Stomach (tissue), 9 donors: ENCODE measurements around the gene GALNT17. TPM values are rescaled to one million over a fixed set of nuclear protein-coding genes. Genes with fewer than 3 reads are reported as not detected.
"Not testable (repeated sequence)": the region's sequence is repeated elsewhere in the genome, so short reads cannot be mapped to it uniquely, and the experiment has no call there.

Experiments used
- DNase-seq, 2 donors: peaks; one replicate each; pipeline versions ENCODE4 v3.0.0 to v3.0.0-alpha.2; 2013 to 2019
- H3K27ac ChIP-seq, 5 donors: fragments of 200-600 bp in 4 of 5; sonication (generic) in 4 of 5; one replicate each; pipeline ENCODE4 v1.5.1; 2013 to 2019; ENCODE audit warnings: mild to moderate bottlenecking in 1 of 5, moderate library complexity in 1 of 5
- H3K27me3 ChIP-seq, 3 donors: fragments of 200-600 bp; sonication (generic); one replicate each; pipeline ENCODE4 v1.5.1; 2017 to 2019; ENCODE audit warnings: mixed run types in 1 of 3
- H3K36me3 ChIP-seq, 4 donors: fragments of 200-600 bp; sonication (generic); 1 replicate in 3 of 4; 2 replicates in 1 of 4; pipeline ENCODE4 v1.5.1; 2016 to 2019
- H3K4me1 ChIP-seq, 4 donors: fragments of 200-600 bp; sonication (generic); one replicate each; pipeline ENCODE4 v1.5.1; 2016 to 2019
- H3K4me3 ChIP-seq, 4 donors: fragments of 200-600 bp; sonication (generic) in 3 of 4; one replicate each; pipeline ENCODE4 v1.5.1; 2016 to 2019; ENCODE audit warnings: mild to moderate bottlenecking in 1 of 4
- H3K9me3 ChIP-seq, 4 donors: fragments of 200-600 bp; sonication (generic); one replicate each; pipeline ENCODE4 v1.5.1; 2016 to 2019
- CTCF ChIP-seq, 7 experiments: fragments of 450-650 bp in 4 of 7; fragments of 200-600 bp in 3 of 7; sonication (generic) in 3 of 7; IDR thresholded peaks; one replicate each; pipeline ENCODE4 v1.5.1; 2016 to 2019; ENCODE audit warnings: antibody characterized with exemption in 7 of 7, control low read depth in 2 of 7, mild to moderate bottlenecking in 1 of 7
- EP300 ChIP-seq: sonication (generic); formaldehyde crosslinking; IDR thresholded peaks from one replicate; pipeline ENCODE4 v1.6.1; 2017; ENCODE audit warnings: antibody characterized with exemption
- POLR2A ChIP-seq, 4 donors: fragments of 450-650 bp; IDR thresholded peaks; one replicate each; pipeline ENCODE4 v1.6.1; 2016; ENCODE audit warnings: antibody characterized with exemption in 4 of 4, control low read depth in 2 of 4, mild to moderate bottlenecking in 1 of 4, moderate library complexity in 1 of 4
- POLR2AphosphoS5 ChIP-seq, 3 donors: sonication (generic); formaldehyde crosslinking; IDR thresholded peaks; one replicate each; pipeline ENCODE4 v1.6.1; 2016; ENCODE audit warnings: antibody characterized with exemption in 3 of 3
- WGBS, 5 donors: extraction: QIAGEN DNeasy Blood & Tissue Kit in 3 of 5; methylation state at CpG; one replicate each; pipeline versions ENCODE4 v1.1.5 to v1.1.7; 2013 to 2018; 5-methylcytosine and 5-hydroxymethylcytosine counted together
- intact Hi-C: fragments of 100-400 bp; cut with DNase I; formaldehyde crosslinking; loops from one replicate; pipeline ENCODE4 v1.15.1; 2023; ENCODE audit warnings: low total_unique reads
- polyA plus RNA-seq, 3 donors: library from polyadenylated mRNA; stranded (reverse); fragments of 200-250 nt; gene quantifications; one replicate each; pipeline ENCODE4 v1.2.3, GENCODE V29; 2013
- total RNA-seq, 5 donors: library from RNA; depleted of rRNA; stranded (reverse); fragments of >200 nt; gene quantifications; one replicate each; pipeline versions ENCODE4 v1.1.0 to v1.2.3, GENCODE V29; 2014 to 2016
- donor health status: healthy with polysubstance abuse.
- donor health status: Bipolar disorder and iron deficiency.
- donor health status: healthy.

The GALNT17 gene
- total and polyA plus RNA-seq, 8 donors = 0.76 to 12.5 (median 1.6) TPM; not detected in 1

GRCh38 chr7:71580027-71580426 lies 448.1 kb downstream of the GALNT17 start:
- 83 to 96% (median 88%) methylated on average over 1 of the region's 1 CpG for WGBS, 5 donors

GRCh38 chr7:71584256-71584655 lies 452.3 kb downstream of the GALNT17 start:
- TF ChIP-seq POLR2AphosphoS5 (IDR thresholded peaks at IDR 0.05) (no peak), CTCF (IDR thresholded peaks at IDR 0.05) (no peak), POLR2A (IDR thresholded peaks at IDR 0.05) (no peak), EP300 (no peak)
- intact Hi-C loops = no loop called here
- H3K36me3 ChIP-seq = no peaks in the 10 kb centered on the region
- no peaks in the 10 kb centered on the region for H3K27me3 ChIP-seq
- no peak overlapping the region for H3K27ac ChIP-seq
- no peak overlapping the region for H3K4me3 ChIP-seq
- 52 to 71% (median 64%) methylated on average over 3 of the region's 3 CpGs for WGBS, 5 donors
- peaks cover 0 to 12% (median 6%) of the 10 kb centered on the region in 4 donors for H3K9me3 ChIP-seq
- no peaks in the 10 kb centered on the region for H3K4me1 ChIP-seq
- no peak for DNase-seq

More at GRCh38 chr7:71580027-71580426, 448.1 kb downstream of the GALNT17 start:
- no peaks in the 10 kb centered on the region for H3K4me1 ChIP-seq
- DNase-seq = no peak
- TF ChIP-seq CTCF (IDR thresholded peaks at IDR 0.05) (no peak), EP300 (no peak), POLR2A (IDR thresholded peaks at IDR 0.05) (no peak), POLR2AphosphoS5 (IDR thresholded peaks at IDR 0.05) (no peak)
- no peaks in the 10 kb centered on the region for H3K27me3 ChIP-seq
- no peak overlapping the region for H3K4me3 ChIP-seq
- intact Hi-C loops = no loop called here
- H3K27ac ChIP-seq = no peak overlapping the region
- H3K36me3 ChIP-seq = no peaks in the 10 kb centered on the region
- H3K9me3 ChIP-seq = peaks cover 0 to 6% (median 0%) of the 10 kb centered on the region in 4 donors

GRCh38 chr7:71591876-71592275 lies 459.9 kb downstream of the GALNT17 start:
- no peak for DNase-seq
- TF ChIP-seq CTCF (IDR thresholded peaks at IDR 0.05) (no peak), POLR2A (IDR thresholded peaks at IDR 0.05) (no peak), POLR2AphosphoS5 (IDR thresholded peaks at IDR 0.05) (no peak), EP300 (no peak)
- intact Hi-C loops = no loop called here
- Histone ChIP-seq H3K9me3 (peaks cover 0 to 12% (median 6%) of the 10 kb centered on the region in 4 donors), H3K36me3 (no peaks in the 10 kb centered on the region), H3K27ac (no peak overlapping the region), H3K4me1 (no peaks in the 10 kb centered on the region), H3K27me3 (no peaks in the 10 kb centered on the region), H3K4me3 (no peak overlapping the region)
- 89 to 96% (median 94%) methylated on average over 7 of the region's 7 CpGs for WGBS, 5 donors

- H3K36me3 ChIP-seq, H3K27ac ChIP-seq, H3K4me3 ChIP-seq, intact Hi-C loops, H3K27me3 ChIP-seq, DNase-seq, H3K4me1 ChIP-seq: not testable (repeated sequence)
- 78 to 88% (median 81%) methylated on average over 4 of the region's 4 CpGs for WGBS, 5 donors
- peaks cover 0 to 16% (median 6%) of the 10 kb centered on the region in 4 donors for H3K9me3 ChIP-seq
Measured at GRCh38 chr7:71592388-71592787, 460.4 kb downstream of the GALNT17 start.

- H3K27me3 ChIP-seq = no peaks in the 10 kb centered on the region
- intact Hi-C loops = no loop called here
- no peak overlapping the region for H3K4me3 ChIP-seq
- no peaks in the 10 kb centered on the region for H3K36me3 ChIP-seq
- no peak overlapping the region for H3K27ac ChIP-seq
- H3K4me1 ChIP-seq = no peaks in the 10 kb centered on the region
- DNase-seq = no peak
- peaks cover 0 to 16% (median 0%) of the 10 kb centered on the region in 4 donors for H3K9me3 ChIP-seq
- TF ChIP-seq CTCF (IDR thresholded peaks at IDR 0.05) = no peak
- TF ChIP-seq EP300 = no peak
- TF ChIP-seq POLR2AphosphoS5 (IDR thresholded peaks at IDR 0.05) = no peak
- TF ChIP-seq POLR2A (IDR thresholded peaks at IDR 0.05) = no peak
Measured at GRCh38 chr7:71594736-71595135, 462.8 kb downstream of the GALNT17 start.
